Suprapubic skin (tissue), 4 donors: Measurements from ENCODE around the gene PRKCE. TPM values are rescaled to one million over a fixed set of nuclear protein-coding genes. Genes with fewer than 3 reads are reported as not detected.
A peak's percentile ranks its signal among the peaks of the same experiment; 100 is the strongest.
"Not testable (repeated sequence)": the region's sequence is repeated elsewhere in the genome, so short reads cannot be mapped to it uniquely, and the experiment has no call there.

Experiments used
- DNase-seq, 2 donors: peaks; one replicate each; pipeline ENCODE4 v3.0.0-alpha.2; 2019; ENCODE audit warnings: low spot score in 2 of 2
- H3K27ac ChIP-seq: fragments of 200-600 bp; sonication (generic); one replicate; pipeline ENCODE4 v1.5.1; 2019
- H3K27me3 ChIP-seq: fragments of 200-600 bp; sonication (generic); one replicate; pipeline ENCODE4 v1.5.1; 2019
- H3K36me3 ChIP-seq: fragments of 200-600 bp; sonication (generic); one replicate; pipeline ENCODE4 v1.5.1; 2019
- H3K4me1 ChIP-seq: fragments of 200-600 bp; sonication (generic); one replicate; pipeline ENCODE4 v1.5.1; 2019
- H3K4me3 ChIP-seq: fragments of 200-600 bp; sonication (generic); one replicate; pipeline ENCODE4 v1.5.1; 2019; ENCODE audit warnings: mild to moderate bottlenecking
- H3K9me3 ChIP-seq: fragments of 200-600 bp; sonication (generic); one replicate; pipeline ENCODE4 v1.5.1; 2019
- EP300 ChIP-seq: sonication (generic); formaldehyde crosslinking; IDR thresholded peaks from one replicate; pipeline ENCODE4 v1.6.1; 2017; ENCODE audit warnings: antibody characterized with exemption
- POLR2A ChIP-seq, 2 donors: fragments of 450-650 bp; IDR thresholded peaks; one replicate each; pipeline ENCODE4 v1.6.1; 2017; ENCODE audit warnings: antibody characterized with exemption in 2 of 2, mild to moderate bottlenecking in 2 of 2, moderate library complexity in 2 of 2
- POLR2AphosphoS5 ChIP-seq, 3 donors: sonication (generic); formaldehyde crosslinking; IDR thresholded peaks; one replicate each; pipeline ENCODE4 v1.6.1; 2017; ENCODE audit warnings: antibody characterized with exemption in 3 of 3
- WGBS: methylation state at CpG from one replicate; pipeline ENCODE4 v1.1.5; 2018; 5-methylcytosine and 5-hydroxymethylcytosine counted together
- total RNA-seq, 4 donors: library from RNA; depleted of rRNA; stranded (reverse); fragments of >200 nt; gene quantifications; one replicate each; pipeline ENCODE4 v1.1.0, GENCODE V29; 2016
- TF ChIP-seq, protein P1 (sequence below), 2 donors: fragments of 200-600 bp in 1 of 2; fragments of 450-650 bp in 1 of 2; sonication (generic) in 1 of 2; IDR thresholded peaks; one replicate each; pipeline ENCODE4 v1.5.1; 2016 to 2019; ENCODE audit warnings: antibody characterized with exemption in 2 of 2, mild to moderate bottlenecking in 1 of 2, moderate library complexity in 1 of 2

The PRKCE gene
- total RNA-seq, 4 donors from 2014 or later, result 7.9 to 18.3 (median 12.5) TPM

DNA sequence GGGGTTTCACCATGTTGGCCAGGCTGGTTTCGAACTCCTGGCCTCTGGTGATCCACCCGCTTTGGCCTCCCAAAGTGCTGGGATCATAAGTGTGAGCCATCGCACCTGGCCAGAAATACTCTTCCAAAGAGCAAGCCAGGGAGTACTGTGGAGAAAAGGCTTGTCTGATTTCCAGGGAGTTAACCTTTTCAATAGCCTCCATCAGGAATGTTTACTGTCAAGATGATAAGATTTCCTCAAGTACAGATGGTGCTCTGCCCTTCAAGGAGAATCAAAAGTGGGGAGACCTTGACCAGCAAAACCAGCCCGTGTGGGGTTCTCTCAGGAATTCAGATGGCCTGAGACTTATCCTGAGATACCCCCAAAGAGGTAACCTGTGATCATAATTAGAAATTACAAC lies 237.2 kb downstream of the PRKCE start:
- no peaks in the 10 kb centered on the region for H3K9me3 ChIP-seq
- TF ChIP-seq POLR2AphosphoS5 (IDR thresholded peaks at IDR 0.05) (no peak), EP300 (no peak), POLR2A (IDR thresholded peaks at IDR 0.05) (no peak)
- TF ChIP-seq, protein P1, sequence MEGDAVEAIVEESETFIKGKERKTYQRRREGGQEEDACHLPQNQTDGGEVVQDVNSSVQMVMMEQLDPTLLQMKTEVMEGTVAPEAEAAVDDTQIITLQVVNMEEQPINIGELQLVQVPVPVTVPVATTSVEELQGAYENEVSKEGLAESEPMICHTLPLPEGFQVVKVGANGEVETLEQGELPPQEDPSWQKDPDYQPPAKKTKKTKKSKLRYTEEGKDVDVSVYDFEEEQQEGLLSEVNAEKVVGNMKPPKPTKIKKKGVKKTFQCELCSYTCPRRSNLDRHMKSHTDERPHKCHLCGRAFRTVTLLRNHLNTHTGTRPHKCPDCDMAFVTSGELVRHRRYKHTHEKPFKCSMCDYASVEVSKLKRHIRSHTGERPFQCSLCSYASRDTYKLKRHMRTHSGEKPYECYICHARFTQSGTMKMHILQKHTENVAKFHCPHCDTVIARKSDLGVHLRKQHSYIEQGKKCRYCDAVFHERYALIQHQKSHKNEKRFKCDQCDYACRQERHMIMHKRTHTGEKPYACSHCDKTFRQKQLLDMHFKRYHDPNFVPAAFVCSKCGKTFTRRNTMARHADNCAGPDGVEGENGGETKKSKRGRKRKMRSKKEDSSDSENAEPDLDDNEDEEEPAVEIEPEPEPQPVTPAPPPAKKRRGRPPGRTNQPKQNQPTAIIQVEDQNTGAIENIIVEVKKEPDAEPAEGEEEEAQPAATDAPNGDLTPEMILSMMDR (IDR thresholded peaks at IDR 0.05), result no peak
- WGBS, result 95% methylated on average over 4 of the region's 4 CpGs
- H3K36me3 ChIP-seq, result no peaks in the 10 kb centered on the region
- DNase-seq, result no peak
- peaks cover 92% of the 10 kb centered on the region for H3K4me1 ChIP-seq
- H3K4me3 ChIP-seq, result no peak overlapping the region
- no peaks in the 10 kb centered on the region for H3K27me3 ChIP-seq
- peak overlapping the region; percentile 63 for H3K27ac ChIP-seq

DNA sequence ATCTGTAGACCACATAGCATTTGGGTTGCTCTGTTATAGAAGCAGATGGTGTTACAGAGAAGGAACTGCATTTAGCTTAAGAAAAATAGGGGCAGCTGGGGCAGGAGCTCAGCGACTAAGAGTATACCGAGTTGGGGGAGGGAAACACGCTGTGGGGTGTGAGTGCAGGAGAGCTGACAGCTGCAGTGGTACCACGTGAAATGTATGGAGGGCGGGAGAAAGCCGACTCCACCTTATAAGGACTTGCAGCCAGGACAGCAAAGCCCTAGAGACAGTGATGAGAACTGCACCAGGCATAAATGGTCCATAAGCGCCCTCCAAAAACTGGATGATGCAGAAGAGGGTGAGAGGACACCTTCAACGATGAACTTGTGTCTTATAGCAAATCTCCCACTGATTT lies 237.6 kb downstream of the PRKCE start:
- 57% methylated on average over 8 of the region's 8 CpGs for WGBS
- Histone ChIP-seq H3K9me3 (no peaks in the 10 kb centered on the region), H3K4me1 (peaks cover 88% of the 10 kb centered on the region), H3K27me3 (no peaks in the 10 kb centered on the region), H3K27ac (peak overlapping the region; percentile 63), H3K4me3 (no peak overlapping the region), H3K36me3 (no peaks in the 10 kb centered on the region)
- no peak for TF ChIP-seq EP300
- TF ChIP-seq, protein P1 (IDR thresholded peaks at IDR 0.05), result no peak
- TF ChIP-seq POLR2AphosphoS5 (IDR thresholded peaks at IDR 0.05), result no peak
- TF ChIP-seq POLR2A (IDR thresholded peaks at IDR 0.05), result no peak
- DNase-seq, result no peak

DNA sequence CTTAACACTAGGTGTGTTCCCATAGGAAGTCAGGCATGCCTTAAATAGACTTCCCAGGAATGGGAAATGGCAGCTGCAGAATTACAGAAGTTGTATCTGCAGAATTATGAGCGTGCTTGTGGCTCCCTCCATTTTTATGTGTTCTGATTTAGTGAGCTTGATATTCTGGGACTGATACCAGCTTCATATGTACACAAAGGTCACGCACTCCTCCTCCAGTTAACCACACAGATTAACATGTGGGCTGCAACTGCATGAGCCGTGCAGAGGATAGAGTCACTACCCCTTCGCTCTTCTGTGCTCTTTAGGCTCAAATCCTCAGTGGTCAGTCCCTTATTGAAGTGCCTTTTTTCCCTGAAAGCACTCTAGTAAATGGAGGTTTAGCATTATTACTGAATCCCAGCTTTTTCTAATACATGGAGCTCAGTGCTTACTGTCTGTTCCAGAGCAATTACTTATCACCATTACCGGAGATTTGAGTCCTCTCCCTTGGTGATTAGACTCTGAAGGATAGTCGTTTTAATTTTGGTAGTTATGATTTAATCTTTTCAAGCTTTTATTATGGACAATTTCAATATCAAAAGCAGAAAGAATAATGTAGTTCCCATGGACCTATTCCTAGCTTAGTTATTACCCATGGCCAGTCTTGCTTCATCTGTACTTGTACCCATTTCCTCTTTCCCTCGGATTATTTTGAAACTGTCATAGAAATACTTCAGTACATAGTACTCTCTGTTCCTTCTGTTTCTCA lies 238.3 kb downstream of the PRKCE start:
- no peak for DNase-seq

DNA sequence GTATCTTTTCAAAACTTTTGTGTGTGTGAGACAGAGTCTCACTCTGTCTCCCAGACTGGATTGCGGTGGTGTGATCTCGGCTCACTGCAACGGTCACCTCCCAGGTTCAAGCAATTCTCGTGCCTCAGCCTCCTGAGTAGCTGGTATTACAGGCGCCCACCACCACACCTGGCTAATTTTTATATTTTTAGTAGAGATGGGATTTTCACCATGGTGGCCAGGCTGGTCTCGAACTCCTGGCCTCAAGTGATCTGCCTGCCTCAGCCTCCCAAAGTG lies 238.8 kb downstream of the PRKCE start:
- not testable (repeated sequence) for H3K27me3 ChIP-seq, H3K36me3 ChIP-seq, H3K9me3 ChIP-seq, H3K4me3 ChIP-seq, DNase-seq
- H3K27ac ChIP-seq, result peak overlapping the region; percentile 17
- WGBS, result 88% methylated on average over 6 of the region's 6 CpGs
- peaks cover 77% of the 10 kb centered on the region for H3K4me1 ChIP-seq

More for the DNA sequence above, 238.3 kb downstream of the PRKCE start:
- no peaks in the 10 kb centered on the region for H3K36me3 ChIP-seq
- peaks cover 80% of the 10 kb centered on the region for H3K4me1 ChIP-seq
- H3K9me3 ChIP-seq, result no peaks in the 10 kb centered on the region
- H3K4me3 ChIP-seq, result no peak overlapping the region
- peak overlapping the region; percentile 63 for H3K27ac ChIP-seq
- TF ChIP-seq POLR2A (IDR thresholded peaks at IDR 0.05) (no peak), EP300 (no peak), POLR2AphosphoS5 (IDR thresholded peaks at IDR 0.05) (no peak)
- TF ChIP-seq, protein P1 (IDR thresholded peaks at IDR 0.05), result no peak
- WGBS, result 63% methylated on average over 7 of the region's 7 CpGs
- no peaks in the 10 kb centered on the region for H3K27me3 ChIP-seq

DNA sequence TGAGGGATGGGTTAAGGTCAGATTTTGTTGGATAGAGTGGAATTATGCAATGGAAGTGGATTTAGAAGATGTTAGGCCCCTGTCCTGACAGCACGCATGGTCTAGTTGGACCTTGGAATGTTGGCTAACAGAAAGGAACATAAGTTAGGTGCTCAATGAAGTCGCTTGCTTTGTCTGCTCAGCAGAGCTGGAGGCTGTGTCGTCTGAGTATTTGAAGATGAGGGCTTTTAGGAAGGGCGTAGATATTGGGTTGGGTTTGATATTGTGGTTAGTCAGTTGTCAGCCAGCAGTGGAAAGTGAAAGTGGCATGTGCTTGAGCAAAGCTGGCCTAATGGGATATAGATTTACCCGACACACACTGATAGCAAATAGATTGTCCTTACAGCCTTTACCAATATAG lies 239.3 kb downstream of the PRKCE start:
- no peak for TF ChIP-seq POLR2AphosphoS5 (IDR thresholded peaks at IDR 0.05)
- no peak for TF ChIP-seq POLR2A (IDR thresholded peaks at IDR 0.05)
- TF ChIP-seq, protein P1 (IDR thresholded peaks at IDR 0.05), result no peak
- no peak for TF ChIP-seq EP300
- Histone ChIP-seq H3K4me1 (peaks cover 77% of the 10 kb centered on the region), H3K36me3 (no peaks in the 10 kb centered on the region), H3K9me3 (no peaks in the 10 kb centered on the region), H3K27ac (peak overlapping the region; percentile 17), H3K27me3 (no peaks in the 10 kb centered on the region), H3K4me3 (no peak overlapping the region)
- 79% methylated on average over 5 of the region's 5 CpGs for WGBS
- DNase-seq, result no peak
